HG02981 (cell line): ENCODE measurements around the gene RPE65.
"Not testable (repeated sequence)": the region's sequence is repeated elsewhere in the genome, so short reads cannot be mapped to it uniquely, and the experiment has no call there.

ENCODE experiments used
- ATAC-seq: cut with Tn5 transposase; IDR thresholded peaks from one replicate; pipeline ENCODE4 v1.9.1; 2021; ENCODE audit warnings: mild to moderate bottlenecking, moderate library complexity; ENCODE audit not compliant: unreplicated experiment

RPE65 gene

DNA sequence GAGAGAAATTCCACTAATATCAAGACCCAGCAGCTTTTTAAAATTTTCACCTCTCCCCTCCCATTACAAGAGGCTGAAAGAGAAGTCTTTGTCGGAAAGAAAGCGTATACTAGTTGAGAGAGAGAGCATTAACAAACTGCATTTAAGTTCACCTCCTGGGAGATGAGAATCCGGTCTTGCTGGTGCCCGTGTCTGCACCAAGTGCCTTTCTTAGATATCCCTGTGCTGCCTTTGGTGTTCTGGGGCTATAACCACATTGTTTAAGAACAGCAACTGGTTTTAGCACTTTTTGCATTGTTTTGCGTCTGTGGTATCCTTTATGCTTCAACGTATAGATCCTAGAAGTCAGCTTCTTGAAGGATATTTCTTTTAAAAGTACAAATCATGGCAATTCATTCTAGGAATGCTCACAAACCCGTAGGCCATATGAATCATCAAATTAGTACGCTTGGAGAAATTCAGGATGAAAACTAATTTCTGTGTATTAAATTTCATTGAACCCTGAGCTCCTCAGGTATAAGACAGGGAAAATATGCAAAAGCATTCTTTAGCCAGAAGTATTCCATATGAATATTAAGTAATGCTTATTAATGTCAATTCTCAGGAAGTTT, 3.4 kb upstream of the RPE65 start:
- no peak for ATAC-seq

DNA sequence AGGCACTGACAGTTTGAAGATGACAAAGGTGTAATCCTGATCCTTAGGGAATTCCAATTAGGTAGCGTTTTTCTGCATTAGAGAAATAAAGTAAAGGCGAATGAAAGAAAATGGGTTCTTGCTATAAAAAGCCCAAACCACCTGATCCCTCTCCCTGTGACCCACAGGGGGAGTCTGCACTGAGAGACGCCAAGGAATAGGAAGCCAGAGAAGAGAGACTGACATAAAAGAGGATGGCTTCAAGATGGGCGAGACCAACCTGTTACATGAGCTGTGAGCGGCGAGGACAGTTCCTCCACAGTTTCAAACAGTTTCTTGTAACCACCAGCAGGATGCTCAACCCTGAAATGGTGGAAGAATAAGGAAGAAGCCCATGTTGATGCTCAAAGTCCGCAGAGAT, 1.4 kb downstream of the RPE65 start:
- no peak for ATAC-seq

DNA sequence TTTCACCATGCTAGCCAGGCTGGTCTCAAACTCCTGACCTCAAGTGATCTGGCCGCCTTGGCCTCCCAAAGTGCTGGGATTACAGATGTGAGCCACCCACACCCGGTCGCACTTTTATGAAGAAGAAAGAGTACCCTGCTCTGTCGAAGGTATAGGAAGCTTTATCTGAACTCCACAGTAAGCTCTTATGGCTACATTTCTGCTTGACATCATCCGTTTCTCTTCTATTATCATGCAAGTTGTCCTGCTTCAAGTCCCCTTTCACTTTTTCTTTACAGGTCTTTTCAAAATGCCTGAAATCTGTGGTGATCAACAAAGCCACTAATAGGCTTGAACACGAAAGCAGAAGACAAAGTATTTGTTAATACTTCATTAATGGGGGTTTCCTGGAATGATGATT, 4.0 kb downstream of the RPE65 start:
- no peak for ATAC-seq

DNA sequence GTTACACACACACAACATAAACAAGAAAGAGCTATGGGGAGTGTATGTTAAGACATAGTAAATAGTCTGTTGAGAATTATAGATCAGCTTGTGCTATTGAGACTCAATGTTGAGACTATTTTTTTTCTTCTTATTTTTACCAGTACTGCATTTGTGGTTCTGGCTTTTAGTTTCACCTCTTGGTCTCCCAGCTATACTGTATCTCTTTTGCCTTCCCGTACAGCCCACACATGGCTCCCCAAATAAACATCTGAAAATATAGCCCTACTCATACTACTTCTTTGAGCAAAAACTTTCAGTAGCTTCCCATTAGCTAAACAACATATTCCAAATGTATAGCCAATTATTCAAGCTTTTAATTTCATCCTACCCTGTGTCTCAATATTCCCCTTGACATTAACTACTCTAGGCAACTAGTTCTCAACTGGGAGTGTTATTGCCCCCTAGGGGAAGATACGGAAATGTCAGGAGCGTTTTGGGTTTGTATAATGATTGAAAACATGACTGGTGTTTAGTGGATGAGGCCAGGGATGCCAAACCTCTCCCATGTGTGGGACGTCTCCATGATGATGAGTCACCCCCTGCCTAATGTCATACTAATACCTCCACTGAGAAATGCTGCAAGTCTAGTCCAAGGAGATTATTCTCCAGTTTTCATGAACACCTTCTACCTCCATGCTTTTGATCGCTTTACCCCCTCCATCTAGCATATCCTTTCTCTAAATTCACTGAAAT, 6.8 kb downstream of the RPE65 start:
- peak; percentile 88 for ATAC-seq

DNA sequence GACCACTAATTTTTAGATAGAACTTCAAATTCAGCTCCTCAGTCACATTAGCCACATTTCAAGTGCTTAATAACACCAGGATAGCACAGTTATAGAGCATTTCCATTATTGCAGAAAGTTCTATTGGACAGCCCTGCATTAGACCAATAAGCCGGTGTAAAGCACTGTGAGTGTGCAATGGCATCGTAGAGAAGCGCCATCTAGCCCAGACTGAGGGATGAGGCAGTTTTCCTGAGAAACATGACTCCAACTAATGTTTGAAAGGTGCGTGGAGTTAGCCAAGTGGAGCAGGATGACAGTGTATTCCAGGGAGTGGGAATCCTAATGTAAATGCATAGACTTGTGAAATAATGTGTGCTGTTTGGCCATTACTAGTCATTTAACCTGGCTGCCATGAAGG, 7.7 kb downstream of the RPE65 start:
- ATAC-seq, result no peak

DNA sequence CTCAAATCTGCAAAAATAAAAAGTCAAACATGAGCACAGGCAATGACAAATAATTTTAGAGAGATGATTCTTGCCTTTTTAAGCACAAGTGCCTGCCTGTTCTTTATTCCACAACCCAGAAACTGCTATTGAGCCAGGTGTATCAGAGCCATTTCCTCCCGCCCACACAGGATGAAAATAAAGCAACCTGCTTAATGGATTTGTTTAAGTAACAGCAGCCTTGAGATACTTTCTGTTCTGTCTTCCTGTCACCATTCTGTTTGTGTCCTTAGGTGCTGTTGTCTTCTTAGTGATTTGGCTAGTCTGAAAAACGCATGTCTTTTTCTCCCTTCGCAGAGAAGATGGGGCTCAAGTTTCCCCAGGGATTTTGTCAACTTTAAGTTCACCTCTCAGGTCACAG, 11.4 kb downstream of the RPE65 start:
- ATAC-seq, result no peak

DNA sequence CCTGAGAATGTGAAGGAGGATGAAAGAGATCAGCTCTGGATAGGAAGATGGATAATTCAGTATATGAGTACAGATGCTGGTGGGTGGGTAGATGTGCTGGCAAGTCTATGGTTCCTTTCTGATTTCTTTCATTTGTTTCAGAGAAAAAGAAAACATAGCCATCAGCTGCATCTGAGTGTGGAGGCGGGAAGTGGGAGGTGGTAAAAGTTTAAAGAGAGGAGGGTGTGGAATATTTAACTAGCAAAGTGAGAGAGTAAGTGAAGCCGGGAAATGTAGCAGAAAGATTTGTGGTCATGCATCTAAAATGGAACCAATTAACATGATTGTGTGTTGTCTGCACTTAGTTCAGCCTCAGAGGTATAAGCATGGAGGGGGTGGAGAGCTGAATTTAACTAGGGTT, 16.4 kb downstream of the RPE65 start:
- no peak for ATAC-seq

DNA sequence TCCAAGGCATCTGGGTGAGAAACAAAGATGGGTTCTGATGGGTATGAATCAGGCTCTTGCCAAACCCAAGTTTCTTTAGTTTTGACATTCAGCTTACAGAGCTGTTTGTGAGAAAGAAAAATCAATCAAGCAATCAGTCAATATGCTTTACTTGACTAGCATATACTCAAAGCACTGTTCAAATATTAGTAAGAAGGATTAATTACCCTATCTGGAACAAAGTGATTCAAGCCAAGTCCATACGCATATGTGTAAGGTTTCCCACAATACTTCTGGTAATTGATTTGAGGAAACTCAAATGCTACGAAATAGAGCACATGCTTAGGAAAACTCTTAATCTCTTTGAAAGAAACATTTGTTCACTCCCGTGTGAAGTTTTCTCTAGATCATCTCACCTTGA, 18.7 kb downstream of the RPE65 start:
- no peak for ATAC-seq

DNA sequence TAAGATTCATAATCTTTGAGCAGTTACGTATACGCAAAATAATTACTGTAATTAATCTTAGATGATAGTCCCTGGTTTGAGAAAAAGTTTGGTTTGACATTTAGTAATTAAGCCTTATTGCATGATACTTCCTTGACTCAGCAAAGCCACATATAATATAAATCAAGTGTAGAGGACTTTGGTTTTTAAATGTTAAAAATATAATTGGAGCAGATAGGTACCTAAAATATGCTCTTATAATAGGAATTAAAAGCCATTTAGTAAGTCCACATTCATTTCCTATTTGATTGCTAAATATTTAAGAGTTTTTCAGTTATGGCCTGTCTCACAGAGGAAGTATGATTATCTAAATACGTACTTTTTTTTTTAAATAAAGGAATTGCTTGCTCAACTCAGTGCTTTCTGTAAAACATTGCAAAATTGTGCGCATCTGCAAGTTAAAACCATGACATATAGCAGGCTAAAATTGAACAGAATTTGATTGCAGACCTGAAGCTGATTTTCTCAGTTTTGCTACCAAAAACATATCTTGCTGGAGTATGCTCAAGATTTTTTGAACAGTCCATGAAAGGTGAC, 20.4 kb downstream of the RPE65 start:
- ATAC-seq, result no peak

DNA sequence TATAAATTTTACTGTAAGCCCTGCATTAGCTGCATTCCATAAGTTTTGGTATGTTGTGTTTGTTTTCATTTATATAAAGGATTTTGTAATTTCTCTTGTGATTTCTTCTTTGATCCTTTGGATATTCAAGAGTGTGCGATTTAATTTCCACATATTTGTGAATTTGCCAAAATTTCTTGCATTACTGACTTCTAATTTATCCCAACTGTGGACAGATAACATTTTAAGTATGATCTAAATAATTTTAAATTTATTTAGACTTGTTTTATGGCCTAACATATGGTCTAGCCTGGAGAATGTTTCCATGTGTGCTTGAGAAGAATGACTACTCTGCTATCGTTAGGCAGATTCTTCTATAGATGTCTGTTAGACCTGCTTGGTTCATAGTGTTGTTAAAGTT, 23.2 kb downstream of the RPE65 start:
- no peak for ATAC-seq

DNA sequence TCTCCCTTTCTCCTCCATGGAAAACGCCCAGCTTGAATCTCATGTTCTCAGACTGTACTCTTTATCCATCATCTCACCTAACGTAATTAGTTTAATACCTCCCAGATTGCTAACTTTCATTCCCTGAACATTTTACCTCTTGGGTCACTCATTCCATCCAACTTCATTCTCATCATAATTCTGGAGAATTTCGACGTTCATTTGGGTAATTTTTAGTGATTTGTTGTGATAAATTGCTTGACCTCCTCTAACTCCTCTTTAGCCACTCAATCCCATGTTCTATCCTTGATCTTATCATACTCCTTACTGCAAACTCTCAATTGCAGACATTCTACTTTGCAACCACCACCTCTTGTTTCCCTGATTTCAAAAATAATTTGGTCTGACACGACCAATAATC, 28.4 kb downstream of the RPE65 start:
- no peak for ATAC-seq

DNA sequence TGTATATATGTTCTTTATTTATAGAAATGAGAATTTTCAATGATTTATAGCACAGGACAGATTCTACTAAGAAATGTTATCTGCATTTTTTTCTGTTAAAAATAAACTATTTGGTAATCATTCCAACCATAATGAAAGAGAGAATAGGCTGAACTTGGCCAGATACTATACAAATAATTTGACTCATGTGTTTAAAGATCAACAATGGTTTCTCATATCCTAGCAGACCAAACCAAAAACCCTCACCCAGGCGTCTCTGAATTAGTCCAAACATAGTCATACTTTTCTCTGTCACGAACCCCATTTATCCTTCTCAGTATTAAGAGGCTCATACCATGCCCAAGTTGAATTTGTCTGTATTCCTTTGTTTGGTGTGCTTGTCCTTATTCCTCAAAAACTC, 40.3 kb downstream of the RPE65 start:
- no peak for ATAC-seq

DNA sequence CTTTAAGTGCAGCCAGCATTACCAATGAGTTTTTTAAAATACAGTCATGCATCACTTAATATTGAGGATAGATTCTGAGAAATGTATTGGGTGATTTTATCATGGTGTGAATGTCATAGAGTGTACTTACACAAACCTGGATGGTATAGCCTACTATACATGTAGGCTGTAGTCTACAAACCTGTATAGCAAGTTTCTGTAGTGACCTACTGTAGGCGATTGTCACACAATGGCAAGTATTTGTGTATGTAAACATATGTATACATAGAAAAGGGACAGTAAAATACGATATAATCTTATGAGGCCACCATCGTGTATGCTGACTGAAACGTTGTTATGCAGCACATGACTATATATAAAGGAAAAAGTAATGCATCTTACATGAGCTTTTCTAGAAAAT, 48.2 kb downstream of the RPE65 start:
- no peak for ATAC-seq

DNA sequence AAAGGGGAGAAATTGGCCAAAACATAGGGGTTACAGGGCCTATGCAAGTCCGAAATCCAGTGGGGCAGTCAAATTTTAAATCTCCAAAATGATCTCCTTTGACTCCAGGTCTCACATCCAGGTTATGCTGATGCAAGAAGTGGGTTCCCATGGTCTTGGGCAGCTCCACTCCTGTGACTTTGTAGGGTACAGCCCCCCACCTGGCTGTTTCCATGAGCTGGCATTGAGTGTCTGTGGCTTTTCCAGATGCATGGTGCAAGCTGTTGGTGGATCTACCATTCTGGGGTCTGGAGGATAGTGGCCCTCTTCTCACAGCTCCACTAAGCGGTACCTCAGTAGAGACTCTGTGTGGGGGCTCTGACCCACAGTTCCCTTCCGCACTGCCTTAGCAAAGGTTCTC, 54.2 kb downstream of the RPE65 start:
- not testable (repeated sequence) for ATAC-seq

DNA sequence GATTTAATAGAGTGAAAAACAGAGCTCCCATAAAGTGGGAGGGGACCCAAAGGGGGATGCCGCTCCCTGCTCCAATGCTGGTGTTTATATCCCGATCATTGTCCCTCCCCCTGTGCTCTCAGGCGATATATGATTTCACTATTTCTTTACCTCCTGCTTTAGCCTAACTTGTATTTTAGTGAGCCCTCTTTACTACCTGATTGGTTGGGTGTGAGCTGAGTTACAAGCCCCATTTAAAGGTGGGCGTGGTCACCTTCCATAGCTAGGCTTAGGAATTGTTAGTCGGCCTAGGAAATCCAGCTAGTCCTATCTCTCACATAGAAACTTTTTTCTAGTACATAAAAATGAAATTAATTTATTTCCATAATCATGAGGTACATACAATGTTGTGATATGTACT, 57.3 kb downstream of the RPE65 start:
- ATAC-seq, result not testable (repeated sequence)

DNA sequence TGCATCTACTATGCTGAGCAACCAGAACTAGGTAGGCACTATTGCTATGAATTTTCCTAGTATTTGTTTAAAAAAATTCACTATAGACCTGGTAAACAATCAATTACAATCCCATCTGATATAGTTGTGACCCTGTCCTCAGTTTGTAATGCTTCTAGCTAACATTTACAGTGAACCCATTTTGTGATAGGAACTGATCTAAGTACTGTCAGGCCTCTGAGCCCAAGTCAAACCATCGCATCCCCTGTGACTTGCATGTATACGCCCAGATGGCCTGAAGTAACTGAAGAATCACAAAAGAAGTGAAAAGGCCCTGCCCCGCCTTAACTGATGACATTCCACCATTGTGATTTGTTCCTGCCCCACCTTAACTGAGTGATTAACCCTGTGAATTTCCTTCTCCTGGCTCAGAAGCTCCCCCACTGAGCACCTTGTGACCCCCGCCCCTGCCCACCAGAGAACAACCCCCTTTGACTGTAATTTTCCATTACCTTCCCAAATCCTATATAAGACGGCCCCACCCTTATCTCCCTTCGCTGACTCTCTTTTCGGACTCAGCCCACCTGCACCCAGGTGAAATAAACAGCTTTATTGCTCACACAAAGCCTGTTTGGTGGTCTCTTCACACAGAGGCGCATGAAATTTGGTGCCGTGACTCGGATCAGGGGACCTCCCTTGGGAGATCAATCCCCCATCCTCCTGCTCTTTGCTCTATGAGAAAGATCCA, 63.8 kb downstream of the RPE65 start:
- not testable (repeated sequence) for ATAC-seq

DNA sequence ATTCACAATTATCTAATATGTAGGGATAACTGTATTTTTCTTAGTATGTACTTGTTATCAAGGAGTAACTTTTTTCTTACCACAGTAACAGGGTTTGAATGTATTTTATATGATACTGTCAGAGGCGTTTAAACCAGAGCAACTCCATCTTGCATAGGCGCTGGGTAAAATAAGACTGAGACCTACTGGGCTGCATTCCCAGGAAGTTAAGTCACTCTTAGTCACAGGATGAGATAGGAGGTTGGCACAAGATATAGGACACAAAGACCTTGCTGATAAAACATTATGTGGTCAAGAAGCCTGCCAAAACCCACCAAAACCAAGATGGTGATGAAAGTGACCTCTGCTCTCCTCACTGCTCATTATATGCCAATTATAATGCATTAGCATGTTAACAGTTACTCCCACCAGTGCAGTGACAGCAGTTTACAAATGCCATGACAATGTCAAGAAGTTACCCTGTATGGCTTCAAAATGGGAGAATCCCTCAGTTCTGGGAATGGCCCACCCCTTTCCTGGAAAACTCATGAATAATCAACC, 64.8 kb downstream of the RPE65 start:
- no peak for ATAC-seq

DNA sequence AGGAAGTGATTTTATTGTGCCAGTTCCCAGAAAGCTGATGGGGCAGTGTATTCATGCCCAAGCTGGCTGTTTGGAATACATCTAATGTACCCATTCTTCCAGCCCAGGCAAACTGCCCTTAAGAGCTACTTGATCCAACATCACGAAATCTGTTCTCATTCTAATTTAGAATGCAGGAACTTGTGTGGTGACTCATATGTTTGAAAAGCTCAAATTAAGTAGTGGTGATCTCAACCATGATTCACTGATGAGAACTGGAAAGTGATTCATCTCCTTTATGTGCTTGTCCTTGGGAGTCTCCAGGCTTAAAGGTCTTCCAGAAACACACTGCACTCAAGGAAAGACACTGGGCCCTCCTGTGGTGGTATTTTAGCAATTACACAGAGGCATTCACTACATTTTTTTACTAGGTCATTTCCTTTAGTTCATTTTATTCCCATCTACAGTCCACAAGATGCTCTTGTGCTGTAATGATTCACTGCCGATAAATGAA, 65.4 kb downstream of the RPE65 start:
- ATAC-seq, result no peak

DNA sequence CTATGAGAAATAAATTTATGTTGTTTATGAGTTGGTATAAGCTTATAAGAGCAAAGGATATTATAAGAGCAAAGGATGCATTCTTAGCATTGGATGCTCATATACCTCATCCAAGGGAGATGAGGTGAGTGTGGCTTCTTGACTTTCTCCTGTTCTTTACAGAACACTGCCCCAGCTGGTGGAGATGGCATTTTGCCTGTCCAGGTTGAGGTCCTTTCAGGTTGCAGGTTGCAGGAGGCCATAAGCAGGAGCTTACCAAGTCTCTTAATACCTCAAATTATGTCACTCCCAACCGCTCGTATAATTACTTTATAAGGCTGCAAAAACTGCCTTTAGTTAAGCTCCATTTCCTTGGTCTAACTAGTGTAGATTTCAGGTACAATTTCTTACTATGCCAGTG, 66.7 kb downstream of the RPE65 start:
- ATAC-seq, result no peak

DNA sequence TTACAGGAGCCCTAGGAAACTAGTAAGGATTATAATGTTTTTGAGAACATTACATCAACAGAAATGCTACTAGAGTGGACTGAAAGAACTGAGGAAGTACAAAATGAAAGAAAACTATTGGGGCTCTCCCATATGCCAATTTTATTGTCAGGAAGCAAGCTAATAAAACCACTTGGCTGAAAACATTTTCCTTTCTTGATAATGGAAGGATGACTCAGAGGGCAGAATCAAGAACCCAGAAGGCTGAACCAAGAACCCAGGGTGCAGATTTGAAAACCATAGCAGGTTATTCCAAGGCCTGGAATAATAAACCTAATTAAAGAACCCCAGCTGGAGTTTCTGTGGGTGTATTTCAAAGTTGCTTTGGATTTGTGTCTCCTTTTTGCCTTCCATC, 70.7 kb downstream of the RPE65 start:
- ATAC-seq, result no peak
